Sigmoid colon (tissue), 4 donors: Measurements from ENCODE around the gene CYP4F12.

ENCODE experiments used
- CTCF ChIP-seq, 4 experiments: fragments of 450-650 bp in 3 of 4; fragments of 200-600 bp in 1 of 4; IDR thresholded peaks; one replicate each; pipeline ENCODE4 v1.5.1; 2016 to 2019; ENCODE audit warnings: antibody characterized with exemption in 4 of 4, mild to moderate bottlenecking in 3 of 4, moderate library complexity in 2 of 4
- POLR2A ChIP-seq, 2 donors: fragments of 450-650 bp; IDR thresholded peaks; one replicate each; pipeline ENCODE4 v1.6.1; 2016; ENCODE audit warnings: antibody characterized with exemption in 2 of 2, mild to moderate bottlenecking in 2 of 2, moderate library complexity in 2 of 2
- POLR2AphosphoS5 ChIP-seq, 4 donors: sonication (generic); formaldehyde crosslinking; IDR thresholded peaks; one replicate each; pipeline ENCODE4 v1.6.1; 2017; ENCODE audit warnings: antibody characterized with exemption in 4 of 4

DNA sequence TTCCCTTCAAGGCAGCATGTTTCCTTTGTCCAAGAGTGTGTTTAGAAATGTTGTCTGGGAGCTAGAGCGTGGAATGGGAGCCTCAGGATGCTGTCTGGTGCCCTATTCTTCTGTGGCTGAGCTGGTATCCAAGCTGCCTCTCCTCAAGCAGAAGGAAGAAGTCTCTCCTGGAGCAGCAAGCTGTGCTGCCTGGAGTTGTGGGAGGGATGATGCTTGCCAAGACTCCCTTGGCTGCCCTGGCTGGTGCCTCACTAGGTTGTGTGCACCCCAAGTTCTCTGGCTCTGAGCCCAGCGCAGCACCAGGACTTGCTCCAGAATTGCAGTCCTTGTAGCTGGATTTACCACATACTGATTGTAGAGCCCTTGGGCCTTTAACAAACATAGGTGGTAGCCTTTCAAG is 36.9 kb upstream of the CYP4F12 start:
- TF ChIP-seq POLR2AphosphoS5 (IDR thresholded peaks at IDR 0.05) (no peak), CTCF (IDR thresholded peaks at IDR 0.05) (no peak), POLR2A (IDR thresholded peaks at IDR 0.05) (no peak)
